ENCODE results near the gene ECSCR. TPM values are rescaled to one million over a fixed set of nuclear protein-coding genes. Genes with fewer than 3 reads are reported as not detected.
"Not testable (repeated sequence)": the region's sequence is repeated elsewhere in the genome, so short reads cannot be mapped to it uniquely, and the experiment has no call there.

The ECSCR gene
- not detected for total RNA-seq

GRCh38 chr5:139462586-139463276, at the start of gene ECSCR:
ECSCR (minus strand) TSS chr5:139462743; CDS start chr5:139462670, 73 bp downstream.
- DNase-seq (ENCODE audit: low read depth in 2 of 3, low spot score in 2 of 3), result no peak

GRCh38 chr5:139504722-139505121, 42.2 kb upstream of the ECSCR start:
- DNase-seq (ENCODE audit: low read depth in 2 of 3, low spot score in 2 of 3), result not testable (repeated sequence)

GRCh38 chr5:139503879-139504278, 41.3 kb upstream of the ECSCR start:
- not testable (repeated sequence) for DNase-seq (ENCODE audit: low read depth in 2 of 3, low spot score in 2 of 3)

GRCh38 chr5:139503036-139503817, 40.7 kb upstream of the ECSCR start:
- DNase-seq (ENCODE audit: low read depth in 2 of 3, low spot score in 2 of 3), result not testable (repeated sequence)

GRCh38 chr5:139501381-139501780, 38.8 kb upstream of the ECSCR start:
- no peak for DNase-seq (ENCODE audit: low read depth in 2 of 3, low spot score in 2 of 3)

GRCh38 chr5:139495638-139496435, 33.3 kb upstream of the ECSCR start:
- DNase-seq (ENCODE audit: low read depth in 2 of 3, low spot score in 2 of 3), result peak in 1 of 3 donors; percentile 40

GRCh38 chr5:139494832-139495231, 32.3 kb upstream of the ECSCR start:
- DNase-seq (ENCODE audit: low read depth in 2 of 3, low spot score in 2 of 3), result no peak

GRCh38 chr5:139494256-139494655, 31.7 kb upstream of the ECSCR start:
- no peak for DNase-seq (ENCODE audit: low read depth in 2 of 3, low spot score in 2 of 3)

- peak in 1 of 3 donors; percentile 40 for DNase-seq (ENCODE audit: low read depth in 2 of 3, low spot score in 2 of 3)
Measured at GRCh38 chr5:139492700-139493192, 30.2 kb upstream of the ECSCR start.

GRCh38 chr5:139488260-139488659, 25.7 kb upstream of the ECSCR start:
- no peak for DNase-seq (ENCODE audit: low read depth in 2 of 3, low spot score in 2 of 3)

- DNase-seq (ENCODE audit: low read depth in 2 of 3, low spot score in 2 of 3), result no peak
Measured at GRCh38 chr5:139486201-139486600, 23.7 kb upstream of the ECSCR start.

- not testable (repeated sequence) for DNase-seq (ENCODE audit: low read depth in 2 of 3, low spot score in 2 of 3)
Measured at GRCh38 chr5:139482890-139483208, 20.3 kb upstream of the ECSCR start.

GRCh38 chr5:139482050-139482889, 19.7 kb upstream of the ECSCR start, which contains the start of gene STING1:
STING1 (minus strand) TSS chr5:139482758; CDS start chr5:139481704, 1,054 bp downstream.
- DNase-seq (ENCODE audit: low read depth in 2 of 3, low spot score in 2 of 3), result peak in 2 of 3 donors; percentile 84 to 90

GRCh38 chr5:139481580-139482049, 19.1 kb upstream of the ECSCR start:
- DNase-seq (ENCODE audit: low read depth in 2 of 3, low spot score in 2 of 3), result peak in 1 of 3 donors; percentile 26

- DNase-seq (ENCODE audit: low read depth in 2 of 3, low spot score in 2 of 3), result peak in 1 of 3 donors; percentile 37
Measured at GRCh38 chr5:139481122-139481533, 18.6 kb upstream of the ECSCR start.

- DNase-seq (ENCODE audit: low read depth in 2 of 3, low spot score in 2 of 3), result not testable (repeated sequence)
Measured at GRCh38 chr5:139479729-139480128, 17.2 kb upstream of the ECSCR start.

- DNase-seq (ENCODE audit: low read depth in 2 of 3, low spot score in 2 of 3), result not testable (repeated sequence)
Measured at GRCh38 chr5:139478657-139479423, 16.3 kb upstream of the ECSCR start.

GRCh38 chr5:139475865-139476617, 13.5 kb upstream of the ECSCR start:
- DNase-seq (ENCODE audit: low read depth in 2 of 3, low spot score in 2 of 3), result peak in 2 of 3 donors; percentile 24 to 33

All from hematopoietic multipotent progenitor cell (in vitro differentiated cells).